GM19351 (cell line): Measurements from ENCODE around the gene HEMGN.
"Not testable (repeated sequence)": the region's sequence is repeated elsewhere in the genome, so short reads cannot be mapped to it uniquely, and the experiment has no call there.

Source experiments
- ATAC-seq: cut with Tn5 transposase; IDR thresholded peaks from one replicate; pipeline ENCODE4 v1.9.1; 2021; ENCODE audit warnings: mild to moderate bottlenecking, moderate library complexity; ENCODE audit not compliant: unreplicated experiment

The HEMGN gene, protein sequence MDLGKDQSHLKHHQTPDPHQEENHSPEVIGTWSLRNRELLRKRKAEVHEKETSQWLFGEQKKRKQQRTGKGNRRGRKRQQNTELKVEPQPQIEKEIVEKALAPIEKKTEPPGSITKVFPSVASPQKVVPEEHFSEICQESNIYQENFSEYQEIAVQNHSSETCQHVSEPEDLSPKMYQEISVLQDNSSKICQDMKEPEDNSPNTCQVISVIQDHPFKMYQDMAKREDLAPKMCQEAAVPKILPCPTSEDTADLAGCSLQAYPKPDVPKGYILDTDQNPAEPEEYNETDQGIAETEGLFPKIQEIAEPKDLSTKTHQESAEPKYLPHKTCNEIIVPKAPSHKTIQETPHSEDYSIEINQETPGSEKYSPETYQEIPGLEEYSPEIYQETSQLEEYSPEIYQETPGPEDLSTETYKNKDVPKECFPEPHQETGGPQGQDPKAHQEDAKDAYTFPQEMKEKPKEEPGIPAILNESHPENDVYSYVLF

DNA sequence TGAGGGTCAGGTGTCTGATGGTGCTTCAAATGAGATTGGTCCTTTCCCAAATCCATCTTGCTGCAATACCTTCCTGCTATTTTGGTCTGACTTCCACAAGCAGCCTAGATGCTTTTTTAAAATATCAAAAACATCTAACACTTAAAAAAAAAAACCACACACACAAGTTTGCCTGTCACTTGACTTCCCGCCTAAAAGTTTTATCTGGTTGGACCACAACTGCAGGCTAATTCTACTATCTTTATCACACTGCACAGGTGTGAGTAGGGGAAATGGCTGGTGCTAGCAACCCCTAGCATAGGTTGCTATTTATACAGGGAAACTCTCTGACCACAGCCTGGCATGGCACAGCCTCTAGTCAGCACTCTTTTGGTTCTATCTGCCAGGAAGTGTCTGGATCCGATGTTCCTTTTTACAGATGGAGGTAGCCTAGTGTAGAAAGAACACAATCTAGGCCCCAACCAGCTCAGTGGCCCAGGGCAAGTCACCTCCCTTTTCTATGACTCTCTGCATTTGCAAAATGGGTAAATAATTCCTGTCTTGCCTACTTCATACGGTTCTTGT is at the start of gene HEMGN:
HEMGN (minus strand) TSS at position 92 of the 564 bp plus-strand sequence; CDS start at position 56, 36 bp downstream.
- no peak for ATAC-seq

DNA sequence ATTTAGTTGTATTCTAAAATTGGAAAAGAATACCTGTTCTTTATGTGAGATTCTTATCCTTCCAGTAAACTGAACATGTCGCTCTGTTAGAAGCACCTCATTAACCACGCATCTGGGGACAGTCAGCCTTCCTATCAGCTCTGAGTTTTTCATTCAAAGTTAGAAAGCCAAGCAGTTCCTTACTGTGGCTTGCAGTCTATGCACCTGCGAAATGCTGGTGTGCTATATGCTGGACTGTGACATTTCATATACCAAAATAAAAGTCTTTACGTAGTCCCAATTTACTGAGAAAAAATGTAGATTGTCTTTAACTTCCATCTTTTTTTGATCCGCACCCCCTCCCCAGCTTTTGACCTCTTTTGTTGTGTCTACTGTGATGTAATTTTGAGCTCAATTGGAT is 49.5 kb upstream of the HEMGN start:
- no peak for ATAC-seq

DNA sequence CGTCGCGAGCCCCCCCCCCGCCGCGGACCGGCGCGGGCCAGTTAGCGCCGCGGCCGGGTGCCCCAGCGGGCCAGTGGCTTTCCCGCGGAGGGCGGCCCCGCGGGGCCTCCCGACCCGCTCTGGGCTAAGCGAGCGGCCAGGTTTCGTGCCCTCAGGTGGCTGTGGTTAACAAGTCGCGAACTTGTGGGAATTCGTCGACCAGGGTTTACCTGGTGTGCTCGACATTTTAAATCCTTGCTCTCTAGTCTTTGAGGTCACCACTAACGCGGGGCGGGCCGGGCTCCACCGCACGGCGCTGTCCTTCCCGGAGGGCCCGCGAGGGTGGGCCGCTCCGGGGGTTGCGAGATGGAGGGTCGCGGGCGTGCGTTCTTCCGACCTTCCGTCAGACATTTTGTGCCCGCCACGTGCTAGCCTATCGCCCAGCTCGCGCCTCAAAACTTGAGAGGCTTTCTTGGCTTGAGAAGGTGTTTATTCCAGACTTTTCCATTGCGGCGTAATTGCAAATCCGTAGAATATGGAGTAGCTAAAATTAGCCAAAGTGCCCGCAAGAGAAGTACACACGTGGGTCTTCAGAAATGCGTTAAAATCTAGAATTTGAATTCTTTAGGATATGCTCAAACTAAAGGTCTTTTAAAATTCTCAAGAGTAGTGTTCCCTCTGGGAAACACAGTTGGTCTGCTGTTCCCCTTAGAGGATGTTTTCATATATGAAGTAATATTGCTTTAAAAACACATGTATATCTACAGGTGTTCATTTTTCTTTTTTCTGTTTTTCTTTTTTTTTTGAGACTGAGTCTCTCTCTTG is 47.3 kb upstream of the HEMGN start:
- peak; percentile 2 for ATAC-seq

DNA sequence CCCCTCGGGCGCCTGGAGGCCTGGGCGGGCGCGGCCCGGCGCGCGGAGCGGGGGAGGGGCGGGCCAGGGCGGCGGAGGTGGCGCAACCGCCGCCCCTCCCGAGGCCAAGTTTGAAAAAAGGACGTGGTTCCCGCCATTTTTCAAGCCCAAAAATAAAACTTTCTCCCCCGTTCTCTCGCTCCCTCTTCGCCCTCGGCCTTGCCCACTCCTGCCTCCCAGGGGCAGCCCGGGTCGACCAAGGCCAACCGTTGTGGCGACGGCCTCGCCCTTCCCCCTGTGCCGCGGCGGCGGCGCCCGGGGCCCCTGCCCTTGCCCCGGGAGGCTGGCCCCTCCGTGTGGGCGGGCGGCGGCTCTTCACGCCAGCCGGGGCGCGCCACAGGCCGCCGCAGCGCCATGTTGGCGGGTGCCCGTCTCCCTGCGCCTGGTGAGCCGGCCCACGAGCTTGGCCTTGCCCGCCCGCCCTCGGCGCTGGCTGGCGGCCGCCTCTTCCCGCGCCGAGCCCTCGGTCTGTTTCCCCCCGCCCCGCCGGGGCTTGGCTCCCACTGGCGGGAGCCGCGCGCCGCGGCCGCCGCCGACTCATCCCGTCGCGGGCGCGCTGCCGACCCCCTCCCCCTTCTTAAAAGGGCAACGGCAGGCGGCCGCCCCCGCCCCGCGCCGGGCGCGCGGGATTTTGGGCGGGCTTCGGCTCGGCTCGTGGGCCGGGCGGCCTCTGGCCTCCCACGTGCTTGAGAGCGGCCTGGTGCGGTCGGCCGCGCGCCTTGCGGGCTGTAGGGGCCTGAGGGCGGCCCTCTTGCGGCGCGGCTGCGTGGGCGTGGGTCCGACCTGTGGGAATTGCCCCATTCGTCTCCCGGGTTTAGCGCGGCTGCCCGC is 46.5 kb upstream of the HEMGN start:
- ATAC-seq, result peak; percentile 22

DNA sequence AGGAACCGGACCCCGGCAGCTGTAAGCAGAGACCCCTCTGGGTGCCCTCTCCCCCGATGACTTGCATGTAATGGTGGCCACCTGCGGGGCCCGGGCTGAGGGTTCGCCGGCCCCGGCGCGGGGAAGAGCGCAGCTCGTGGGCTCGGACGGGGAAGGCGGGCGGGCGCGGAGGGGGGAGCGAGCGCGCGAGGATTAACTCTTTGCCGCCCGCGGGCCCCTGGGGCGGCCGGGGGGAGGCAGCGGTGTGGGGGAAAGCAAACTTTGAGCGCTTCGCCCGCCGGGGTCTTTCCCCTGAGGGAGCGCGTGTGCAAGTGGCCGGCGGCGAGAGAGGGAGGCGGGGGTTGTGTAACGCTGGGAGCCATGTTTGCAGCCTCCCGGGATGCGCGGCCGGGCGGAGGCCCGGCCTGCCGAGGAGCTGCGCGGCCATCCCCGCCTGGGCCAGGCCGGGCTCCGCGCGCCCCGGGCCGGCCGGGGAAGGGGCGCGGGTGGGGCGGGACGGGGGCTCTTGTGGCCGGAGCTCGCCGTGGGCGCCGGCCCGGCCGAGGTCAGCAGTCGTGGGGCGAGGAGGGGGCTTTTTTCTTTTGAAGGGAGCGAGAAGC is 45.7 kb upstream of the HEMGN start:
- no peak for ATAC-seq

DNA sequence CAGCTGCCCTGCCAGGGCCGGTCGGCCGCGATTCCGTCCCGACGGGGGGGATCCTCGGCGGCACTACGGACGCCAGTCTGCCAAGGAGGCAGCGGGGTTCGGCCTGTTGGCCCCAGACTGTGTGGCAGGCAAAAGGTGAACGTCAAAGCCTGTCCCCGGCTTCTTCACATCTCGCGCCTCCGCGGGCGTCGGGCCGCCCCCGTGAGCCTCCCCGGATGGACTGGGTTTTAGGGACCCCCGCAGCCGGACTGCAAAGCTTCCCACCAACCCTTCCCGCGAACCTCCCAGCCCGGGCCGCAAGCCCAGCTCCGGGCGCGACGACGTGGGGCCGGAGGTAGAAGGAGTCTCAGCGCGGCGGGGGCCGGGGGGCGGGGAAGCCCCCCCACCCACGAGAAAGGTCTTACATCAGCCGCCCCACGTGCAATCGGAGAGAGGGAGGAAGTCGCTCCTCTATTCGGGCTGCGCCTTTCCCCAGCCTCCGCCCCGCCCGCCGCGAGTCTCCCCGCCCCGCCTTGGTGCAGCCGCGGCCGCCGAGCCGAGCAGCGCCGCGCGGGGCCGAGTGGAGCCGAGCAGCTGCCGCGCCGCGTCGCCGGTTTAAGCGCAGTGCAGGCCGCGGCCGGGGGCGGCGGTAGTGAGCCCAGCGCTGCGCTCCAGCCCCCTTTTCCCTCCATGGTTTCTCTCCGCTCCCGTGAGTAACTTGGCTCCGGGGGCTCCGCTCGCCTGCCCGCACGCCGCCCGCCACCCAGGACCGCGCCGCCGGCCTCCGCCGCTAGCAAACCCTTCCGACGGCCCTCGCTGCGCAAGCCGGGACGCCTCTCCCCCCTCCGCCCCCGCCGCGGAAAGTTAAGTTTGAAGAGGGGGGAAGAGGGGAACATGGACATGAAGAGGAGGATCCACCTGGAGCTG is 45.0 kb upstream of the HEMGN start, which contains the start of gene ANP32B:
ANP32B (plus strand) TSS at position 659 of the 906 bp plus-strand sequence; CDS start at position 874, 215 bp downstream.
- peak; percentile 69 for ATAC-seq

DNA sequence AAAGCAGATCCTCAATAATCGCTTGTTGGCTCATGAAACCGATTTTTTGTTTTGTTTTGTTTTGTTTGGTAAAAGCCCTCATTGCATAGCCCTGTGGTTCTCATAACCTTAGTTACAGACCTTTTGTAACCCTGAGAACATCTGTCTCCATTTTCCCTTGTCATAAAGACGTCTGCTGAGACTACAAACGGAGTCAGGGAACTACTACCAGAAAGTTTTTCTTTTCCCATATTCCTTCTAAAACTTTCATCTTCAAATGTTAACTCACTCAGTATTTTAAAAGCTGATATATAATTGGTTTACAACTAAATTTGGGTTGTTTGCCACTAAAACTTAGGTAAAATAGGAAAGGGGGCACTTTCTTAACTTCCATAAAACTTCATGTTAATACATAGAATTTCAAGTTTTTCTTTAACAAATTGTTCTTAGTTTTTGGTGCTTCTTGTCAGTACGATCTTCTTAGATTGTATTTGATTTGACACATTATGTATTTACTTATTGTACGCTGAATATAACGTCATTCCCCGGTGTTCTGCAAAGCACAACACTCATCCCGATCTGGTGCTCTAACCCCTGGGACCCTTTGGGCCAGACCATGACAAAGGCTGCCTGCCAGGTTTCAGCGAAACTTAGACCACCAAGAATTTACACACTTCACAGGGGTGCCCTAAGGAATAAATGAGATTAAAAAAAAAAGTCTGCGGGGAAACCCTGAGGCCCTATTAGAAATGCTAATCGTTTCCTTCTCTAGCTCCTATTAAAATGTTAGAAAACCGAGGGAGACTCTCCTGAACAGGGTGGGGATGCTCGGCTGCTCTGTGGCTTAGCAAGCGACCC is 44.1 kb upstream of the HEMGN start:
- no peak for ATAC-seq

DNA sequence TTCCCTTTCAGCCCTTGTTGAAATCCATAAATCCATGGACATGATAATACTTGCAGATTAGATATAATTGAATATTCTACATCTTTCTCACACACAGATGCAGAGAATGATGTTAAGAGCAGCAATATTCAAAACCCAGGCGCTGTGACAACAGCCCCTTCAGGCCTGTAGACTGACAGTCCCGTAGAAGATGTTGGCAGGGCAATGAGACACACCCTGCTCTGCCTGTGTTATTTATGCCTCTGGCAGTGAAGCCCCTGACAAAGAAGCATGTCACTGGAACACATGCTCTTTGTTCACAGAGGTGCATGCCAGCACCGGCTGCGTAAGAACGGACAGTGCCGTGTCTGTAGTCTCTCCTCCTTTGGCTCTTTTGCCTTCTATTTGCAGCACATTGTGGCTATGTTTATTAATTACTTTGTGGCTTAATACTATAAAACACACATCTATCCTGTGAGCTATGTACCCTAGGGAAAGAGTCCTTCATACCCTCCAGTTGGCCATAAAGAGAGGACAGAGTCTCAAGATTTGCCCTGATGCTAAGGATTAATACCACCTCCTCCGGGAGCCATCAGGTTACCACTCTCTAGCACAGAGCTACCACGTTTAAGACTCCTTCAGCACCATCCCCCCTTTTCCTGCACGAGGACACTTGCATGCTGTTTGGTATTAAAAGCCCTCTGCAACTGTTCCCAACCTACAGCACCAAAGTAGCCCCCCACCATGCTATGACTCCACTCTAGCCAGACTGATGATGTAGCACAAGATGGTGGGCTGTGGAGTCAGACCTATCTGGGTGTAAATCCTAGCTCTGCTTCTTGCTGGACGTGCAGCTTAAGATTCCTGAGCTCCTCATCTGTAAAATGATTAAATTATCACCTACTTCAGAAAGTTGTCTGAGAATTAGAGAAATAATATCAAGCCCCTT is 43.2 kb upstream of the HEMGN start:
- no peak for ATAC-seq

DNA sequence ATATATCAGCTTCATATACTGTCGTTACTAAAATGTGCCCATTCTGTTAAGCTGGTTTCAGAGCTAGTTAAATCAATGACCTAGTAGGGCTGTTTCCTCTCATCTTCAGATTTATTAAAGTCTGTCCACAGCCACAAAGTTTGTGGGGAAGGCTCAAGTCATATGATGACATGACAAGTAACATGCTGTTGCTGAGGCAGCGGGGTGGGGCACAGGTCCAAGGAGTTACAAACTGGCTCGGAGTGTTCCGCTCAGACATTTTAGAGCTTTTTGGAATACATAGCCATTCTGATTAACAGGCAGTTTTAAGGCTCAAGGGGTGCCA is 42.5 kb upstream of the HEMGN start:
- ATAC-seq, result no peak

DNA sequence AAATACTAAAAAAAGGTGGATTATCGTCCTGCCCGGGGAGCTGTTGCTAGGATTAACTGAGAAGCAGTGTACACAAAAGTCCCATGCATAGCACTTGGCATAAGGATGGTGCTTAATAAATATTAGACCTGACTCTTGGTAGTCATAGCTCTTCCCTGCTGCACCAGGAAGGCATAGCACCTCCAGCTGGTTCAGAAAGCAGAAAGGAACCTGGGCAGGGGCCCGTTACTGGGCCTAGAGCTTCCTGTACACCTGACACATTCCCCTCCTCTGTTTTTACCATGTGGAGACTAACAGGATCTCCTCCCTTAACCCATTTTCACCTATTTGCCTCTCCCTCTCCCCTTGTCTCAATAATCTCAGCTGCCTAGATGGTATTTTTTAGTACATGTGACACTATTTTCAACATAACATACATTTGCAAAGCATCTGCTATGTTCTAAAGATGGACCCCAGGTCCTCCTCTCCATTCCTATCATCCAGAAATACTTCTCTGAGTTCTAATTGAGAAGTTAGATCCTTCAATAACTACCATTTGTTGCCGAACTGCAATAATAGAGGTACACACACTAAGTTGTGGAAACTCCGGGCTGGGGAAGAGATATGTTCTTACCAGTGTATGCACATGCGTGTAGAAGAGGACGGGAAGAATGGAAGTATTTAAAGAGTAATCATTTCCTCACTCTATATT is 42.0 kb upstream of the HEMGN start:
- ATAC-seq, result no peak

DNA sequence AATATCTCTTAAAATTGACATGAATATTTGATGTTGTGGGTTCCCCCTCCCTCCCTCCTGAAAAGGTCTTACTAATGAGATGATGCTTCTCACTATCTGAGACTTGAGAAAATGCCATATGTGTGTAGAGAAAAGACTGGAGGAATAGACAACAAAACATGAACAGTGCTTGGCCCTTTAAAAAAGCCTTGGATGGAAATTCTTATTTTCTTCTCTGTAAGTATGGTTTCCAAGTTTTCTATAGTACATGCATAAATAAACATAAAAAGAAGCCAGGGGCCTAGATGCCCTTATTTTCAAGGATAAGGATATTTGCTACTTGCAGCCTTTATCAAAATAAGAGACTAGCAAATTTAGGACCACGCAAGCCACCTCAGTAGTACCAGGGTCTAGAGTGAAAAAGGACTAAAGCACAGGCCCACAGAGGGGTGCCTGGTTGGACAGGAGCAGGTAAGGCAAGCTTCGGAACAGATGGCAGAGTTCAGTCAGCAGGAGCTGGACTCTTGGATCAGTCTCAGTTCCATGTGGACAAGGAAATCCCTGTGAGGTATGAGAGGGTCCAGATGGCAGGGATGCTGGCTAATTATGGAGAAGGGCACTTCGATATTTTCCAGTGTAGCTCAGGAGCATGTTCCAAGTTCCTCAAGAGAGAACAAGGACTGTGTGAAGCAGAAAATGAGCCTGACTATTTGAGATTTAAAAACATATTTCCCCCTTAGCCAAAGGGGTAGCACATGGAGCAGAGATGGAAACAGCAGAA is 40.6 kb upstream of the HEMGN start:
- ATAC-seq, result no peak

DNA sequence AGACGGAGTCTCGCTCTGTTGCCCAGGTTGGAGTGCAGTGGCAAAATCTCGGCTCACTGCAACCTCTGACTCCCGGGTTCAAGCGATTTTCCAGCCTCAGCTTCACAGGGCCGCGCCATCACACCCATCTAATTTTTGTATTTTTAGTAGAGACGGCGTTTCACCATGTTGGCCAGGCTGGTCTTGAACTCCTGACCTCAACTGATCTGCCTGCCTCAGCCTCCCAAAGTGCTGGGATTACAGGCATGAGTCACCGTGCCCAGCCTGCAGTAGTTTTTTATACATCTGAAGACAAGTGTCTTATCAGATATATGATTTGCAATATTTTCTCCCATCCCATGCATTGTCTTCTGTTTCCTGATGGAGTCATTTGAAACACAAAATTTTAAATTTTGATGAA is 38.7 kb upstream of the HEMGN start:
- ATAC-seq, result not testable (repeated sequence)

DNA sequence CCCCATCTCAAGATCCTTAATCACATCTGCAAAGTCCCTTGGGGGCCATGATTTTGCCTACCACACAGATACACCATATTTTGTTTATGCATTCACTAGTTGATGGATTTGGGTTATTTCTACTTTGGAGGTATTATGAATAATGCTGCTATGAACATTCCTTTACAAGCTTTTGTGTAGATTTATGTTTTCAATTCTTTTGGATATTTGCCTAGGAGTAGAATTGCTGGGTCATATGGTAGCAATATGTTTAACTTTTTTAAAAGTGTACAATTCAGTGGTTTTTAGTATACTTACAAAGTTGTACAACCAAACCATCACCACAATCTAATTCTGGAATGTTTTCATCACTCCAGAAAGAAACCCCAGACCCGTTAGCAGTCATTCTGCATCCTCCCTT is 37.4 kb upstream of the HEMGN start:
- no peak for ATAC-seq

DNA sequence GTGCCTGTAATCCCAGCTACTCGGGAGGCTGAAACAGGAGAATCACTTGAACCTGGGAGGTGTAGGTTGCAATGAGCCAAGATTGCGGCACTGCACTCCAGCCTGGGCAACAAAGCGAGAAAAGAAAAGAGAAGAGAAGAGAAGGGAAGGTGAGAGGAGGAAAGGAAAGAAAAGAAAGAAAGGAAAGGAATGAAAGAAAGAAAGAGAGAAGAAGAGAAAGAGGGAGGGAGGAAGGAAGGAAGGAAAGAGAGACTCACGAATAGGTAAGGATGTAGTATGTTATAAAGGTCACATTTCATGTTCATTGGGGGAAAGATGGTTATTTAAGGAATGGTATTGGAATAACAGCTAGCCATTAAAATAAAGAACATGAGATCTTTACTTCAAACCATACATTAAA is 34.8 kb upstream of the HEMGN start:
- ATAC-seq, result no peak

DNA sequence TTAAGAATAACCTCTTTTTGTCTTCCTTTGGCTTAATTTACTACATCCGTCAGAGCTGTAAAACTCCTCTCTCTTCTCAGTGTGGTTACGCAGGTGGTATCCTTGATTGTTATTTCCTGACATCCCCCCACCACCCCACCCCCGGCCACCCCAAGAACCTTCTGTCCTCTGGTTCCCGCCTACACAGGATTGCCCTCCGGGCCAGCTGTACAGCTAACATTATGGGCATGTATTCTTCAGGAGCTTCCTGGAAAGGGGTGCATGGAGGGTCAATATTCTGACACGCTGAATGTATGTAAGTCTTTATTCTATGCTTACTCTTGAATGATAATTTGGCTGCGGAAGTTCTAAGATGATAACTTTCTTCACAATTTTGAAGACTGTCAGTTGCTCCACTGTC is 32.2 kb upstream of the HEMGN start:
- no peak for ATAC-seq

DNA sequence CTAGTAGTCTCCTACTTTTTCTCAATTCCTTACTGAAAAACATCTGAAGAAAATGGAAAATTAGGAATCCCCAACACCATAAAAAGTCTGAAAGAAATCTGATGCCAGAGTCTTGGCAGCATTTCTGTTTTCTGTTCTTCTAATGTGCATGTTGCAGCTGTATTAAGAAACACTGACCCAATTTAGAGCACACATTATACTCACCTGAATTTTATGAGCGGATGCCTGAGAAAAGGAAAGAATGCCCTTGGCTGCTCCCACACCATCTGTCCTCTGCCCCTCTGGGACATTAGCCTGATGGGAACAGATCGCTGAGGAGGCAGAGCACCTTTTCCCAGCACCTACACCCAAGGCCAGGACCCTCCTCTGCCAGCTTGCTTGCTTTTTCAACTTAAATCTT is 31.0 kb upstream of the HEMGN start:
- ATAC-seq, result no peak
